ENCODE data around the gene GNAI3.

GRCh38 chr1:109657395-109657794, 109.0 kb downstream of the GNAI3 start:
- TF ChIP-seq REPIN1 (CRISPR knock-in tag; IDR thresholded peaks at IDR 0.05; ENCODE audit: borderline replicate concordance, low read depth) (no peak), HMGXB3 (CRISPR knock-in tag; IDR thresholded peaks at IDR 0.05; ENCODE audit: borderline replicate concordance) (no peak), ZSCAN5A (CRISPR knock-in tag; IDR thresholded peaks at IDR 0.05; ENCODE audit: borderline replicate concordance) (no peak), GABPB1 (CRISPR knock-in tag; IDR thresholded peaks at IDR 0.05) (no peak), NFYB (CRISPR knock-in tag; IDR thresholded peaks at IDR 0.05) (no peak), ZNF503 (CRISPR knock-in tag; IDR thresholded peaks at IDR 0.05) (no peak), RFX5 (IDR thresholded peaks at IDR 0.05; ENCODE audit: low read depth, low read length) (no peak), CTCF (CRISPR knock-in tag; IDR thresholded peaks at IDR 0.05) (no peak), SP1 (IDR thresholded peaks at IDR 0.05) (no peak), SP1 (CRISPR knock-in tag; IDR thresholded peaks at IDR 0.05) (no peak)
